Naive thymus-derived CD4-positive, alpha-beta T cell (primary cell): Measurements from ENCODE around the gene SSBP3. TPM values are rescaled to one million over a fixed set of nuclear protein-coding genes. Genes with fewer than 3 reads are reported as not detected.
A peak's percentile ranks its signal among the peaks of the same experiment; 100 is the strongest.

Experiments
- ATAC-seq: fragments of 150-1000 bp; cut with Tn5 transposase; 2 replicates; pipeline ENCODE4 v1.10.0; 2021; ENCODE audit warnings: mild to moderate bottlenecking, moderate library complexity
- CTCF ChIA-PET: fragments of 350-600 bp; sonication (Branson Sonifier 250); formaldehyde crosslinking; loops from one replicate; lab custom pipeline; 2021; ENCODE audit warnings: antibody characterized with exemption; lab: Charles Lee
- POLR2A ChIA-PET: fragments of 350-600 bp; sonication (Branson Sonifier 250); formaldehyde crosslinking; loops from one replicate; lab custom pipeline; 2021; ENCODE audit warnings: antibody characterized with exemption, inconsistent platforms; lab: Charles Lee
- DNase-seq, 9 donors: peaks; one replicate each; pipeline versions ENCODE4 v3.0.0 to v3.0.0-alpha.2; 2020 to 2022; ENCODE audit warnings: mixed read lengths in 1 of 9
- H3K27ac ChIP-seq: one replicate; pipeline ENCODE4 v1.7.0; 2013; ENCODE audit warnings: mild to moderate bottlenecking, low read depth, low read length, moderate library complexity
- H3K27me3 ChIP-seq, 2 donors: one replicate each; pipeline ENCODE4 v1.7.0; 2013; ENCODE audit warnings: low read length in 2 of 2, mild to moderate bottlenecking in 2 of 2, moderate library complexity in 2 of 2; ENCODE audit not compliant: control insufficient read depth in 2 of 2, insufficient read depth in 2 of 2
- H3K36me3 ChIP-seq, 3 experiments: 1 replicate in 2 of 3; 2 replicates in 1 of 3; pipeline ENCODE4 v1.7.0; 2013; ENCODE audit warnings: low read length in 3 of 3, mild to moderate bottlenecking in 3 of 3, moderate library complexity in 1 of 3; ENCODE audit not compliant: insufficient read depth in 3 of 3, control insufficient read depth in 2 of 3
- H3K4me1 ChIP-seq, 2 donors: one replicate each; pipeline ENCODE4 v1.7.0; 2013; ENCODE audit warnings: low read length in 2 of 2, mild to moderate bottlenecking in 2 of 2, moderate library complexity in 1 of 2; ENCODE audit not compliant: control insufficient read depth in 2 of 2, insufficient read depth in 2 of 2
- H3K4me3 ChIP-seq: 2 replicates; pipeline ENCODE4 v1.7.0; 2013; ENCODE audit warnings: mild to moderate bottlenecking, low read length
- H3K9me3 ChIP-seq, 3 experiments: 1 replicate in 2 of 3; 2 replicates in 1 of 3; pipeline ENCODE4 v1.7.0; 2013; ENCODE audit warnings: low read length in 3 of 3; ENCODE audit not compliant: control insufficient read depth in 2 of 3
- H3K27ac Mint-ChIP-seq, 9 donors: one replicate each; pipeline ENCODE4 v1.8.0; 2020 to 2022; ENCODE audit warnings: mixed read lengths in 9 of 9, mild to moderate bottlenecking in 8 of 9, moderate library complexity in 5 of 9, inconsistent platforms in 2 of 9
- H3K27me3 Mint-ChIP-seq, 5 donors: one replicate each; pipeline ENCODE4 v1.8.0; 2021 to 2022; ENCODE audit warnings: mixed read lengths in 5 of 5, mild to moderate bottlenecking in 1 of 5
- H3K36me3 Mint-ChIP-seq, 5 donors: one replicate each; pipeline ENCODE4 v1.8.0; 2020 to 2022; ENCODE audit warnings: mixed read lengths in 5 of 5, mild to moderate bottlenecking in 3 of 5, inconsistent platforms in 1 of 5
- H3K4me1 Mint-ChIP-seq, 7 donors: one replicate each; pipeline ENCODE4 v1.8.0; 2020 to 2022; ENCODE audit warnings: mixed read lengths in 7 of 7, mild to moderate bottlenecking in 3 of 7, inconsistent platforms in 1 of 7
- H3K4me3 Mint-ChIP-seq, 10 donors: one replicate each; pipeline ENCODE4 v1.8.0; 2020 to 2022; ENCODE audit warnings: mild to moderate bottlenecking in 10 of 10, mixed read lengths in 10 of 10, moderate library complexity in 6 of 10, inconsistent platforms in 2 of 10
- H3K9me3 Mint-ChIP-seq, 11 donors: one replicate each; pipeline ENCODE4 v1.8.0; 2020 to 2022; ENCODE audit warnings: mixed read lengths in 11 of 11, mild to moderate bottlenecking in 4 of 11, inconsistent platforms in 1 of 11, moderate library complexity in 1 of 11
- intact Hi-C, 2 donors: fragments of 100-400 bp; cut with micrococcal nuclease; formaldehyde crosslinking; loops; one replicate each; pipeline ENCODE4 v1.15.1; 2023
- polyA plus RNA-seq, 2 donors: library from polyadenylated mRNA; unstranded; fragments of 300-500 nt; fragmentation: Illumina TruSeq; gene quantifications; one replicate each; pipeline ENCODE4 v1.2.3, GENCODE V29; 2021
- total RNA-seq, 6 experiments: library from RNA in 5 of 6; stranded (reverse) in 5 of 6; gene quantifications; 1 replicate in 5 of 6; 2 replicates in 1 of 6; pipeline ENCODE4 v1.2.3 and lab custom pipeline; 2021 to 2026

The SSBP3 gene
- total and polyA plus RNA-seq, 7 experiments from 2014 or later: 19.4 to 124 (median 80.5) TPM

GRCh38 chr1:54380290-54380882, 25.8 kb downstream of the SSBP3 start:
- Mint-ChIP-seq H3K27me3 (no peaks in the 10 kb centered on the region), H3K4me1 (peaks cover 51 to 87% (median 79%) of the 10 kb centered on the region in 7 donors), H3K9me3 (no peaks in the 10 kb centered on the region), H3K4me3 (peak overlapping the region in 1 of 10 donors; percentile 25), H3K36me3 (peaks cover 0 to 18% (median 6%) of the 10 kb centered on the region in 5 donors), H3K27ac (peak overlapping the region in 2 of 9 donors; percentile 8 to 16)
- ChIA-PET POLR2A (no interaction called here), CTCF (interaction anchor here (0.6 kb wide), 1 partner anchor 17 kb away, joined by 5 read pairs; no protein-coding TSS in a partner anchor)
- Histone ChIP-seq H3K27ac (no peak overlapping the region), H3K4me1 (peaks cover 10 to 25% of the 10 kb centered on the region in 2 donors), H3K4me3 (no peak overlapping the region), H3K9me3 (no peaks in the 10 kb centered on the region), H3K36me3 (peaks cover 0 to 12% (median 5%) of the 10 kb centered on the region in 3 experiments), H3K27me3 (no peaks in the 10 kb centered on the region)
- intact Hi-C loops: no loop called here
- DNase-seq: no peak
- ATAC-seq: peak; percentile 47

GRCh38 chr1:54379555-54380289, 26.5 kb downstream of the SSBP3 start:
- H3K4me3 Mint-ChIP-seq: peak overlapping the region in 2 of 10 donors; percentile 25 to 41
- Histone ChIP-seq H3K27ac (no peak overlapping the region), H3K4me1 (peaks cover 10 to 25% of the 10 kb centered on the region in 2 donors), H3K9me3 (no peaks in the 10 kb centered on the region), H3K36me3 (peaks cover 0 to 14% (median 5%) of the 10 kb centered on the region in 3 experiments), H3K27me3 (no peaks in the 10 kb centered on the region), H3K4me3 (no peak overlapping the region)
- ChIA-PET CTCF (no interaction called here), POLR2A (no interaction called here)
- intact Hi-C loops: no loop called here
- no peaks in the 10 kb centered on the region for H3K9me3 Mint-ChIP-seq
- H3K27ac Mint-ChIP-seq: peak overlapping the region in 7 of 9 donors; percentile 39 to 83 (median 51)
- H3K36me3 Mint-ChIP-seq: peaks cover 0 to 16% (median 4%) of the 10 kb centered on the region in 5 donors
- H3K4me1 Mint-ChIP-seq: peaks cover 46 to 87% (median 79%) of the 10 kb centered on the region in 7 donors
- DNase-seq (no peak), ATAC-seq (no peak)
- no peaks in the 10 kb centered on the region for H3K27me3 Mint-ChIP-seq

- Mint-ChIP-seq H3K4me3 (peak overlapping the region in 5 of 10 donors; percentile 9 to 59 (median 18)), H3K4me1 (peaks cover 52 to 87% (median 79%) of the 10 kb centered on the region in 7 donors), H3K36me3 (peaks cover 0 to 16% (median 4%) of the 10 kb centered on the region in 5 donors), H3K27ac (peak overlapping the region; percentile 29 to 83 (median 51)), H3K27me3 (no peaks in the 10 kb centered on the region), H3K9me3 (no peaks in the 10 kb centered on the region)
- peaks cover 0 to 14% (median 5%) of the 10 kb centered on the region in 3 experiments for H3K36me3 ChIP-seq
- POLR2A ChIA-PET: interaction anchor here (0.6 kb wide), 1 partner anchor 14 kb away, joined by 3 read pairs; no protein-coding TSS in a partner anchor
- no peaks in the 10 kb centered on the region for H3K27me3 ChIP-seq
- peak overlapping the region; percentile 14 for H3K27ac ChIP-seq
- intact Hi-C loops: no loop called here
- ATAC-seq (no peak), DNase-seq (no peak)
- peaks cover 10 to 30% of the 10 kb centered on the region in 2 donors for H3K4me1 ChIP-seq
- H3K9me3 ChIP-seq: no peaks in the 10 kb centered on the region
- CTCF ChIA-PET: no interaction called here
- H3K4me3 ChIP-seq: no peak overlapping the region
Observed at GRCh38 chr1:54378874-54379554, 27.2 kb downstream of the SSBP3 start.

- no peak for ATAC-seq
- Histone ChIP-seq H3K4me1 (peaks cover 10 to 35% of the 10 kb centered on the region in 2 donors), H3K36me3 (peaks cover 0 to 14% (median 5%) of the 10 kb centered on the region in 3 experiments), H3K27me3 (no peaks in the 10 kb centered on the region), H3K4me3 (no peak overlapping the region), H3K9me3 (no peaks in the 10 kb centered on the region), H3K27ac (peak overlapping the region; percentile 14)
- intact Hi-C loops: no loop called here
- Mint-ChIP-seq H3K36me3 (peaks cover 0 to 13% (median 4%) of the 10 kb centered on the region in 5 donors), H3K4me3 (peak overlapping the region in 5 of 10 donors; percentile 7 to 43 (median 37)), H3K27ac (peak overlapping the region in 8 of 9 donors; percentile 39 to 83 (median 65)), H3K4me1 (peaks cover 54 to 89% (median 83%) of the 10 kb centered on the region in 7 donors), H3K9me3 (no peaks in the 10 kb centered on the region), H3K27me3 (no peaks in the 10 kb centered on the region)
- CTCF ChIA-PET: no interaction called here
- POLR2A ChIA-PET: interaction anchor here (0.6 kb wide), 1 partner anchor 13 kb away, joined by 3 read pairs; no protein-coding TSS in a partner anchor
- DNase-seq: no peak
Observed at GRCh38 chr1:54378157-54378873, 27.9 kb downstream of the SSBP3 start.

- H3K36me3 Mint-ChIP-seq: peaks cover 0 to 8% (median 4%) of the 10 kb centered on the region in 5 donors
- no peak for DNase-seq
- CTCF ChIA-PET: no interaction called here
- H3K27ac ChIP-seq: no peak overlapping the region
- ATAC-seq: no peak
- no peaks in the 10 kb centered on the region for H3K9me3 Mint-ChIP-seq
- H3K4me1 ChIP-seq: peaks cover 15 to 46% of the 10 kb centered on the region in 2 donors
- H3K4me1 Mint-ChIP-seq: peaks cover 63 to 93% (median 88%) of the 10 kb centered on the region in 7 donors
- peak overlapping the region; percentile 60 to 94 (median 78) for H3K27ac Mint-ChIP-seq
- peaks cover 0 to 14% (median 5%) of the 10 kb centered on the region in 3 experiments for H3K36me3 ChIP-seq
- no peaks in the 10 kb centered on the region for H3K9me3 ChIP-seq
- no peaks in the 10 kb centered on the region for H3K27me3 Mint-ChIP-seq
- no peak overlapping the region for H3K4me3 ChIP-seq
- intact Hi-C loops: loop anchor here in 1 of 2 donors (2.0 kb wide), 1 partner anchor 20 kb away; no protein-coding TSS in a partner anchor
- H3K4me3 Mint-ChIP-seq: peak overlapping the region in 9 of 10 donors; percentile 41 to 84 (median 57)
- POLR2A ChIA-PET: no interaction called here
- H3K27me3 ChIP-seq: no peaks in the 10 kb centered on the region
Observed at GRCh38 chr1:54377040-54377691, 29.0 kb downstream of the SSBP3 start.
